ENCODE measurements around the gene MNDA.

DNA sequence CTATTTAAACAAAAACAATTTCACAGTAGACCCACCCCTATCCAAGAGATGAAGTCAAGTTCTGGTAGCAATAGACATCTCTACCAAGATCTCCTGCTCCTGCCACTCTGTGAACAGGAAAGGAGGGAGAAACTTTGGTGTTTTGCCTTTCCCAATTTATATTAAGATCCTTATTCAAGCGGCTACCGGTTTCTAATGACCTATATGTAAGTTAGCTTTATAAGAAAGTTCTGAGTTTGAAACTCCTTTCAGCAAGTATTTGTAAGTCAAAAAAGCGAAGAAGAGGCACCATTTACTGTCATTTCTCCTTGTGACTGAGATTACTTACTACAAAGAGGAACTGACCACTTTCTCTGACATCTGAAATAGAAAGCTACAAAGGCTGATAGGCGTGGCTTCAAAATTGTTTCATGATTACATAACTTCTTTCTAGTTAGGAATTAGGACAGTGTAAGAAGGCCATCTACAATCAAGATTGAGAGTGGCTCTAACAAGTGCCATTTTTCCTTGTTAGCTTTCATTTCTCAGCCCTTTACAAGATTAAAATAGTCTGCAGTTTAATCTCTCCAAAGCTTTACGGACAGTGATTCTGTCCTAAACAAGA, at the start of gene MNDA:
- TF ChIP-seq GATA2 (IDR thresholded peaks at IDR 0.05; ENCODE audit: low read depth, low read length) (no peak), GATA3 (IDR thresholded peaks at IDR 0.05; ENCODE audit: low read depth, low read length) (no peak)
